ENCODE data around the gene SPOCK1.

SPOCK1 gene

GRCh38 chr5:137356127-137356526, 143.0 kb downstream of the SPOCK1 start:
- DNase-seq: no peak

GRCh38 chr5:137355708-137356107, 143.4 kb downstream of the SPOCK1 start:
- DNase-seq: no peak

- no peak for DNase-seq
Measured at GRCh38 chr5:137352095-137352494, 147.0 kb downstream of the SPOCK1 start.

- no peak for DNase-seq
Measured at GRCh38 chr5:137350791-137351190, 148.3 kb downstream of the SPOCK1 start.

- no peak for DNase-seq
Measured at GRCh38 chr5:137348759-137349158, 150.4 kb downstream of the SPOCK1 start.

- DNase-seq: no peak
Measured at GRCh38 chr5:137347865-137348264, 151.3 kb downstream of the SPOCK1 start.

GRCh38 chr5:137346281-137346680, 152.8 kb downstream of the SPOCK1 start:
- no peak for DNase-seq

- DNase-seq: no peak
Measured at GRCh38 chr5:137345396-137345795, 153.7 kb downstream of the SPOCK1 start.

GRCh38 chr5:137344723-137345322, 154.3 kb downstream of the SPOCK1 start:
- DNase-seq: peak; percentile 2

GRCh38 chr5:137344021-137344420, 155.1 kb downstream of the SPOCK1 start:
- no peak for DNase-seq

- no peak for DNase-seq
Measured at GRCh38 chr5:137342764-137343163, 156.4 kb downstream of the SPOCK1 start.

GRCh38 chr5:137341831-137342230, 157.3 kb downstream of the SPOCK1 start:
- no peak for DNase-seq

- no peak for DNase-seq
Measured at GRCh38 chr5:137340881-137341280, 158.2 kb downstream of the SPOCK1 start.

- no peak for DNase-seq
Measured at GRCh38 chr5:137336565-137337120, 162.5 kb downstream of the SPOCK1 start.

- DNase-seq: no peak
Measured at GRCh38 chr5:137336161-137336560, 163.0 kb downstream of the SPOCK1 start.

- DNase-seq: no peak
Measured at GRCh38 chr5:137335493-137335892, 163.6 kb downstream of the SPOCK1 start.

- DNase-seq: no peak
Measured at GRCh38 chr5:137333928-137334327, 165.2 kb downstream of the SPOCK1 start.

- no peak for DNase-seq
Measured at GRCh38 chr5:137333475-137333874, 165.7 kb downstream of the SPOCK1 start.

GRCh38 chr5:137332296-137332695, 166.8 kb downstream of the SPOCK1 start:
- DNase-seq: no peak

GRCh38 chr5:137329586-137330296, 169.4 kb downstream of the SPOCK1 start:
- no peak for DNase-seq

- DNase-seq: no peak
Measured at GRCh38 chr5:137328991-137329390, 170.1 kb downstream of the SPOCK1 start.

GRCh38 chr5:137328463-137328862, 170.7 kb downstream of the SPOCK1 start:
- DNase-seq: no peak

GRCh38 chr5:137325721-137326120, 173.4 kb downstream of the SPOCK1 start:
- DNase-seq: no peak

Data from CD4-positive, alpha-beta T cell treated with Interleukin-12 subunit alpha and Interleukin-12 subunit beta, for 1 hour (primary cell).